HG03442 (cell line): ENCODE results near the gene MCM8.
A peak's percentile ranks its signal among the peaks of the same experiment; 100 is the strongest.

Experiments used
- ATAC-seq: cut with Tn5 transposase; IDR thresholded peaks from one replicate; pipeline ENCODE4 v1.9.1; 2021; ENCODE audit warnings: mild to moderate bottlenecking, moderate library complexity; ENCODE audit not compliant: unreplicated experiment

The MCM8 gene

GRCh38 chr20:5950271-5951031 lies at the start of gene MCM8, which contains the start of gene TRMT6:
MCM8 (plus strand) TSS chr20:5950652; CDS start chr20:5952016, 1,364 bp downstream.
TRMT6 (minus strand) TSS chr20:5950533; CDS start chr20:5950405, 128 bp downstream.
- peak; percentile 98 for ATAC-seq

GRCh38 chr20:5900908-5901307 lies 49.5 kb upstream of the MCM8 start:
- ATAC-seq: no peak

- no peak for ATAC-seq
These were observed 41.5 kb upstream of the MCM8 start for GRCh38 chr20:5908981-5909380.

DNA sequence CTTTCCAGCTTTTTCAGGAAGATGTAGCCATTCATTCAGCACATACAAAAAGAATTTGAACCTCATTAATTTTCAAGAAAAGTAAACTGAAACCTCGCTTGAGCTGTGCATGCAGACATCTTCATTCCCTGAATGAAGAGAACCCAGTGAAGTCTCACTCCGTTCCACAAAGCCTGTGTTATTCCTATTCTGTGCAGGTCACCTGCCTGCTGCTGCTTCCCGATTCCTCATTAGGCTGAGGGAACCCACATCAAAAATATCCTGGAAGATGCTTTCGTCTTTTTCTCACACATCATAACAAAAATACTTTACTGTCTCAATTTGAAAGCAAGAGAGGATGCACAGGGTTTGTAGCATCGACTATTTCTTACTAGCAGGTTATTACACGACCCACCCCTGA lies 40.3 kb upstream of the MCM8 start:
- ATAC-seq: no peak

GRCh38 chr20:5913166-5913565 lies 37.3 kb upstream of the MCM8 start:
- ATAC-seq: no peak

GRCh38 chr20:5914859-5915258 lies 35.6 kb upstream of the MCM8 start:
- ATAC-seq: no peak

DNA sequence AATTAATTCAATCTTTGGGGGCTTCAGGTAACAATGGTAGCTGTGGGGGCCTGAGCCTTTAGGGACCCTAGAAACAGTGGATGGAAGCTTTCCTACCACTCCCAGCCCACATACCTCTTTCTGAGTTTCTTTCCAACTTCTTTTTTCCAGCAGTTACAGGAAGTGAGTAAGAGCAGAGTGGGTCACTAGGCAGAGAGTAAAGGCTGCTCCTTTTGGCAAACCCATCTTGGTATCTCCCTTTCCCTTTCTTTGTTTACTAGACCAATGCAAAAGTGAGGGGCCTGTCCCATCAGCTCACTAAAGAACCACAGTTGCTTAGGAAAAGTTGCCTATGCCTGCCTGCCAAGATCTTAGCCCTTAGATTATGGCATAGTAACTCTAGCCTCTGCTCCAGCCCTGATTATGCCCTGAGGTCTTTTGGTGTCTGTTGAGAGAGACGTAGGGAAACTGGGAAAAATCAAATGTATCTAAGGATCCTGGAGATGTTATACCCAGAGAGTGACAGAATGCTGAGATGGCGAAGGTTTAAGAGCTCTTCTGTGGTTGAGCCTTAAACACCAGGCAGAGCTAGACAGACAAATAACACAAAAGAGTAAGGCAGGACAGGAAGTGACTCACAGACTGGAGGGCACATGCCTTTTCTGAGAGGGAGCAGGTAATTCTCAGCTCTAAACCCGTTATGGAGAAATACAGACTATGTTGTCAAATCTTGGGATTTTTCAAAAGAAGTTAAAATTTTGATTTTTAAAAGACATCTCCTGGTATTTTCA lies 31.4 kb upstream of the MCM8 start:
- ATAC-seq: no peak

DNA sequence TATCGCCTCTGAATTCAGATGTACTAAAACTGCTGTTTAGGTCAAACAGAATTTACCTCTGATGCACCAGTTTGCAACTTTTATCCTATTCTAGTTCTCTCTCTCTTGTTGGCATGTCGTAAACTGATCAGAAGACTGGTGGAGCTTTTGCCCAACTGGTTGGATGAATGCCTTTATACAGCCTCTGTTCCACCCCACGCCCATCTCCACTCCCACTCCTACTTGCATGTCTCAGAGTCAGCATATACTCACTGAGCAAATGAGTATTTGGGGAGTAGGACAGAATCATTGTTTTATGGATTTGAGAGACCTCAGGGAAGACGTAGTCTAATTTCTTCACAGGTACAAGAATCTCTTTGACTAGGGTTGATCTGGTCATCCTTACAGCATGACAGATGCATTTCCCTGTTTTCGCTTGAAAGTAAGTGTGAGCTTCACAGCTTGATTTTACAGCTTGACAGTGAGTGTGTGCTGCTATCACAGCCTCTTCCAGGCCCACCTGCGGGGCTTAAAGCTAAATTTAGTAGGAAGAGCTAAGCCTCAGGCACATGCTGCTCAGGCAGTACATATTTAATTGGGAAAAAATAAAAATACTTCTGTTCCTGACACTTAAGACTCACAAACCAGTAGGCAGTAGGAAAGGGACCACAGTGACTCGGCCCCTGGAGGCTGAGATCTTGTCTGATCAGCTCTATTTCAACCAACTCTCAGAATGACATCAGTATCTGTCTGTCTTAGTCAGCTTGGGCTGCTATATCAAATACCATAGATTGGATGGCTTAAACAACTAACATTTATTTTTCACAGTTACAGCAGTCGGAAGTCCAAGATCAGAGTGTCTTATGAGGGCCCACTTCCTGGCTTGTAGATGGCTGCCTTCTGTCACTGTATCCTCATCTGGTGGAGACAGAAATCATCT lies 30.6 kb upstream of the MCM8 start:
- no peak for ATAC-seq

- ATAC-seq: no peak
These were observed 29.9 kb upstream of the MCM8 start for GRCh38 chr20:5920581-5920980.

DNA sequence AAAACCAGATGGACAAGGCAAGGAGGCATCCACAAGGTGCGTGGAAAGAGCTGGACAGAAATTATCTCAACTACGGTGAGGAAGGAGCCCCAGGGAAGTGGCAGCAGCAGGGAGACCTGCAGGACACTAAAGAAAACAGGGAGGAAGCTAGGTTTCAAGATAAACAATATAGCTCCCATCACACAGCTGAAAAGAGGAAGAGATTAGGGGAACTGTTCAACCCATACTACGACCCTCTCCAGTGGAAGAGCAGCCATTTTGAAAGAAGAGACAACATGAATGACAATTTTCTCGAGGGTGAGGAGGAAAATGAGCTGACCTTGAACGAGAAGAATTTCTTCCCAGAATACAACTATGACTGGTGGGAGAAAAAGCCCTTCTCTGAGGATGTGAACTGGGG lies 27.0 kb upstream of the MCM8 start:
- ATAC-seq: no peak

DNA sequence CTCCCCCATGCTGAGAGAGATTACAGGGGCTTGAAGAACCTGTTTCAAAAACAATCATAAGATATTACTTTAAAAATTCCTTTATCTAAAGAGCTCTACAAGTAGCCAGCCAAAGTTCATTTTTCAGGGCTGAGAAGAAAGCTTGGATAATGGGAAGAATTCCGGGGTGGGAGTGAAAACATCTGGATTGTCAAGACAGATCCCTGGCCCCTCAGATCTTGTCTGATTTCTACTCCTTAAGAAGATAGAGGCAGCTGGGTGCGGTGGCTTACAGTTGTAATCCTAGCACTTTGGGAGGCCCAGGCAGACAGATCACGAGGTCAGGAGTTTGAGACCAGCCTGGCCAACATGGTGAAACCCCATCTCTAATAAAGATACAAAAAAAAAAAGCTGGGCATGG lies 24.9 kb upstream of the MCM8 start:
- no peak for ATAC-seq

GRCh38 chr20:5927749-5928462 lies 22.5 kb upstream of the MCM8 start:
- ATAC-seq: no peak

GRCh38 chr20:5928836-5929715 lies 21.4 kb upstream of the MCM8 start:
- no peak for ATAC-seq

DNA sequence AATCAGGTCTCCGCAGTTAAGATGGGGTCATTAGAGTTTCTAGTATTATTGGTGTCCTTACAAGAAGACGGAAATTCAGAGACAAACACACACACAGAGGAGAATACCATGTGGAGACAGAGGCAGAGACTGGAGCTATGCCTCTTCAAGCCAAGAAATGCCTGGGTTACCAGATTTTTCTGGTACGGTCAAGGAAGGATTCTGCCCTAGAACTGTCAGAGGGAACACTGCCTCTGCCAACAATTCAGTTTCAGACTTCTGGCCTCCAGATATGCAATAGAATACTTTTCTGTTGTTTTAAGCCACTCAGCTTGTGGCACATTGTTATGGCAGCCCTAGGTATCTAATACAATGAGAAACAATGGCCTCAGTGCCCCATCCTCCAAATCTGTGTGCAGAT lies 19.0 kb upstream of the MCM8 start:
- ATAC-seq: no peak

DNA sequence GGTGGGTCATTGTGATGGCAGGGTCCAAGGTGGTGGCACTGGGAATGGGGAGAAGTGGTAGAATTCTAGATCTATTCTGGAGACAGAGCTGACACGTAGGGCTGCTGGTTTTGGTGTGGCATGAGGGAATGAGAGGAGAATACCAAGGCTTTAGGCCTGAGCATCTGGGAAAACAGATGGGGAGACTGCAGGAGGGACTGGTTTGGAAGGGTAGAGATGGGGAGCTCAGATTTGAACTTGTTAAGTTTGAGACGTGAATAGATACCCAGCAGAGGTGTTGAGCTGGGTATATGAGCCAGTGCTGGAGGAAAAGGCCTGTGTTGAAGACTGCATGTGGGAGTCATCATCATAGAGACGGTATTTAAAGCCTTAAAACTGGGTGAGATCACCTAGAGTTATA lies 17.7 kb upstream of the MCM8 start:
- no peak for ATAC-seq

- ATAC-seq: peak; percentile 82
These were observed 16.5 kb upstream of the MCM8 start for GRCh38 chr20:5933802-5934436.

- no peak for ATAC-seq
These were observed 15.1 kb upstream of the MCM8 start for GRCh38 chr20:5935384-5935783.

- no peak for ATAC-seq
These were observed 14.2 kb upstream of the MCM8 start for GRCh38 chr20:5936238-5936637.

DNA sequence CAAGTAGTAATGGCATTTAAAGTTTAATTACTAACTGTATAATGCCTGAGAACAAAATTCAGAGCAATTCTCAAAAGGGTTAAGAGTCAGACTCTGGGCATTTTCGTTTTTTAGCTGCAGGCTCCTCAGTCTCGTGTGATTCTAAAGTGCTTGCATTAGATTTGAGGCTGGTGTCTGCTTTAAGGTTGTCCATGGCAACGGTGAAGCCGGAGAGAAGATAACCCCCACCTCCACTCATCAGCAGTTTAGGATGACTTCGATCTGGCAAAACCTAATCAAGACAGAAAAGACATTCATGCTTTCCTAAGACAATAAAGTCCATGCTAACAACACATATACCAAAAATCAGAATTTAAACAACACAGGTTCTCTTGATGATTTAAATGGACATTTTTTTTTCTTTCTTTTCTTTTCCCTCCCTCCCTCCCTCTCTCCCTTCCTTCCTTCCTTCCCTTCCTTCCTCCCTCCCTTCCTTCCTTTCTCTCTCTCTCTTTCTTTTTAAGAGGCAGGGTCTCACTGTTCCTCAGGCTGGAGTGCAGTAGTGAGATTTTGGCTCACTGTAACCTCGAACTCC lies 11.9 kb upstream of the MCM8 start:
- ATAC-seq: no peak
